LoVo (cell line): ENCODE data around the gene KIF1B.
"Not testable (repeated sequence)": the region's sequence is repeated elsewhere in the genome, so short reads cannot be mapped to it uniquely, and the experiment has no call there.

Experiments used
- DNase-seq: peaks from one replicate; pipeline ENCODE4 v3.0.0-alpha.2; 2016; ENCODE audit warnings: low spot score

Gene KIF1B

GRCh38 chr1:10386761-10387676 is 176.6 kb downstream of the KIF1B start:
- no peak for DNase-seq

GRCh38 chr1:10387677-10388386 is 177.5 kb downstream of the KIF1B start:
- DNase-seq: no peak

- no peak for DNase-seq
Observed at GRCh38 chr1:10388387-10388715, 178.0 kb downstream of the KIF1B start.

- no peak for DNase-seq
Observed at GRCh38 chr1:10389271-10389973, 179.1 kb downstream of the KIF1B start.

GRCh38 chr1:10396870-10397269 is 186.5 kb downstream of the KIF1B start:
- DNase-seq: no peak

GRCh38 chr1:10398278-10398733 is 187.9 kb downstream of the KIF1B start:
- no peak for DNase-seq

- DNase-seq: peak; percentile 97
Observed at GRCh38 chr1:10398734-10399443, 188.5 kb downstream of the KIF1B start, which contains the start of gene PGD. Gene PGD, plus strand, starts transcription at chr1:10399064. Its CDS starts 54 bp downstream, at chr1:10399118.

GRCh38 chr1:10399444-10399941 is 189.1 kb downstream of the KIF1B start:
- no peak for DNase-seq

GRCh38 chr1:10400013-10400412 is 189.6 kb downstream of the KIF1B start:
- no peak for DNase-seq

GRCh38 chr1:10401281-10401680 is 190.9 kb downstream of the KIF1B start:
- DNase-seq: no peak

GRCh38 chr1:10402729-10403274 is 192.4 kb downstream of the KIF1B start:
- no peak for DNase-seq

GRCh38 chr1:10407201-10407600 is 196.8 kb downstream of the KIF1B start:
- no peak for DNase-seq

- DNase-seq: peak; percentile 28
Observed at GRCh38 chr1:10415211-10415930, 205.0 kb downstream of the KIF1B start.

GRCh38 chr1:10415967-10416366 is 205.6 kb downstream of the KIF1B start:
- not testable (repeated sequence) for DNase-seq

GRCh38 chr1:10418741-10419140 is 208.4 kb downstream of the KIF1B start:
- DNase-seq: not testable (repeated sequence)

GRCh38 chr1:10419351-10419750 is 209.0 kb downstream of the KIF1B start:
- no peak for DNase-seq

GRCh38 chr1:10421637-10422036 is 211.3 kb downstream of the KIF1B start:
- no peak for DNase-seq

GRCh38 chr1:10424034-10424433 is 213.7 kb downstream of the KIF1B start:
- DNase-seq: no peak

- DNase-seq: no peak
Observed at GRCh38 chr1:10424651-10425050, 214.3 kb downstream of the KIF1B start.

GRCh38 chr1:10425826-10426534 is 215.6 kb downstream of the KIF1B start:
- DNase-seq: not testable (repeated sequence)
